KOPT-K1 (cell line): ENCODE measurements around the gene CPT1A.

Experiments
- H3K27ac ChIP-seq: fragments of 200-600 bp; sonication (generic); 2 replicates; pipeline ENCODE4 v1.5.1; 2016; ENCODE audit warnings: antibody characterized with exemption, mild to moderate bottlenecking, low read depth, low read length; ENCODE audit not compliant: poor library complexity, severe bottlenecking
- H3K36me3 ChIP-seq: fragments of 200-600 bp; sonication (generic); 2 replicates; pipeline ENCODE4 v1.5.1; 2017; ENCODE audit warnings: antibody characterized with exemption, mild to moderate bottlenecking, low read length, moderate library complexity; ENCODE audit not compliant: insufficient read depth
- H3K9me3 ChIP-seq: fragments of 200-600 bp; sonication (generic); 2 replicates; pipeline ENCODE4 v1.5.1; 2017; ENCODE audit warnings: antibody characterized with exemption, low read length, mild to moderate bottlenecking; ENCODE audit not compliant: insufficient read depth, poor library complexity, severe bottlenecking

Gene CPT1A

DNA sequence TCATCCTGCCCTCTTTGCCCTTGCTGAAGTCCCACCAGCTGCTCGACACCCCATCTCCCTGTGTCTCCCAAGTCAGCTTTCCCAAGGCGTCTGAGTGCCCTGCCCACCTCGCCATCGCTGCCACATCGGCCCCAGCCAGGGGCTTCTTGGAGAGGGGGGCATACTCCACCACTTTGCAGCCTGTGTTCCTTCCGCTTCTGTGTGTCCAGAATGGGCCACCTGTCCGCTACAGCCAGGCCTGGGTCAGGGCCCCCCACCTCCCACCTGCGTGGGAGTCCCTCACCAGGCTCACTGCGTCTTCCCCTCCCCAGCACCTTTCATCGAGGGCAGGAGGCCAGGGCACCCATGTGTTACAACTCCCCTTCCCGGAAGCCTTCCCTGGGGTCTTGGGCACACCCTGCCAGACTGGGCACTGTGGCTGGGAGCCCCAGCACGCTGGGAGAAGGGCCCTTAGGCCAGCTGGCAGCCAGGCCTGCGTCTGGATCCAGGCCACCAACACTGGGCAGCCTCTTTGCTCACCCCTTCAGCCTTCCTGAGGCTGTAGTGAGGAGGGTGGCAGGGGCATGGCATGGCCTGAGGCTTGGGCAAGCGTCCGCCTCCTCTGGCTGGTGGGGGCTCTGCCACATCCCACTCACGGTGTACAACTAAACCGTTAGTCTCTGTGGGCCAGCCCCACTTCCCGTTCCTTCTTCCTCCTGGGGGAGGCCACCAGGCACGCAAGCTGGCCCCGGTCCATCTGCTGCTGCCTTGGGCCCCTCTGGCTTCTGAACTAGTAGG, 13.4 kb downstream of the CPT1A start:
- Histone ChIP-seq H3K36me3 (peaks cover 10% of the 10 kb centered on the region; the same call in 1 of the 2 replicates), H3K9me3 (no peaks in the 10 kb centered on the region), H3K27ac (peak overlapping the region; percentile 55)

DNA sequence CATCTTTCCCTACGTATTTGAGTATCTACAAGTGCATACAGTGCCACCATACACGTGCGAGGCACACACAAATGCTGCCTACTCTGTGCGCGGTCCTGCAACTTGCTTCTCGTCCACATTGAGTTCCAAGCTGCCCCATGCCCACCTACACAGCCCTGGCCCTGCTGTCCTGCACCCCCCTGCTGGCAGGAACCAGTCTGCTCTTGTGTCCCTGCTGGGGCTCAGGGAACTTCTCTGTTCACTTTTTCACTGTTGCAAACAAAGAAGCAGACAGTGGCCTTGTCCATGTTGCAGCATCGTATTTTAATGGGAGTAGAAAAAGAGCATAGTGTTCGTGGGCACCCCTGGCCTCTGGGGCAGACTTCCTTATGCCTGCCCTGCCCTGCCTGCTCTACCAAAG, 14.0 kb downstream of the CPT1A start:
- Histone ChIP-seq H3K27ac (peak overlapping the region; percentile 55), H3K36me3 (peaks cover 10% of the 10 kb centered on the region; the same call in 1 of the 2 replicates), H3K9me3 (no peaks in the 10 kb centered on the region)

DNA sequence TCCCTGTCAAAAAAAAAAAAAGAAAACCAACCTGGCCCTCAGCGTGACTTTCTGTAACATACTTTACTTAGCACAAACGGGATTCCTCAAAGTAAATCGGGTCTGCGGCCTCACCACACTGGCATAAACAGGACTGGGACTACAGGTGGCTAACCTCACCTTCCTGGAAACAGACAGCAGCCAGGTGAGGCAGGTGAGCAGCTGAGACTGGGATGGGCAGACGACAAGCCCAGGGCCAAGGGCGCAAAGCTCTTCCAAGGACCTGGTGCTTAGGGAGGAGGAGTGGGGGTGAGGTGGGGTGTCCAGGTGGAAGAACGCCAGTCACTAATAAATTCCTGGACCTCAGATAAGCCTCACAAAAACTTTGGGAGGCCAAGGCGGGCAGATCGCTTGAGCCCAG, 15.0 kb downstream of the CPT1A start:
- peaks cover 10% of the 10 kb centered on the region; the same call in 1 of the 2 replicates for H3K36me3 ChIP-seq
- no peaks in the 10 kb centered on the region for H3K9me3 ChIP-seq
- no peak overlapping the region for H3K27ac ChIP-seq

DNA sequence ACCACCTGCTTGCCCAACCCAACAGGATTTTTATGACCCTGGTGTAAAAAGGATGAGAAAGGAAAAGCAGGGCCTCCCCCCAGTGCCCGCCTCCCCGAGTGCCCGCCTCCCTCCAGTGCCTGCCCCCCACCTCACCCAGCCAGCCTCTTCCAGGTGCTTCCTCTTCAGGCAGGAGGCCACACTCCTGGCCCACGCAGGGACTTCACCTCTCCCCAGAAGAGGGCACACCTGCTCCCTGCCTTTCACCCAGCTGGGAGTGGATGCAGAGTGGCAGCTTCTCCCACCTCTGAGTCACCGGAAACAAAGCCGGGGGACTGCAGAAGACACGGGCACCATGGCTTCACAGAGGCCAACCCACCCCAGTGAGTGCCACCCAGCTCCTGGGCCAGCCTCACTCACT, 16.1 kb downstream of the CPT1A start:
- Histone ChIP-seq H3K27ac (peak overlapping the region; percentile 44), H3K36me3 (peaks cover 4% of the 10 kb centered on the region; the same call in 1 of the 2 replicates), H3K9me3 (no peaks in the 10 kb centered on the region)

DNA sequence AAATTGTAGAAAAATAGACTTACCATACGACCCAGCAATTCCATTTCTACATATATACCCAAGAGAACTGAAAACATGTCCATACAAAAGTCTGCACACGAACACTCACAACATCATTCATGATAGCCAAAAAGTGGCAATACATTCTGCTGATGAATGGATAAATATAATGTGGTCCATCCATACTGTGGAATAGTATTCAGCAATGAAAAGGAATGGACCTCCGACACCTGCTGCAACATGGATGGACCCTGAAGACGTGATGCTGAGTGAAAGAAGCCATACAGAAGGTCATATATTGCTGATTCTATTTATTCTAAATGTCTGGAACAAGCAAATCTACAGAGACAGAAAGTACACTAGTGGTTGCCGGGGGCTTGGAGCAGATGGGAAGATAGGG, 19.2 kb downstream of the CPT1A start:
- no peak overlapping the region for H3K27ac ChIP-seq
- H3K9me3 ChIP-seq = no peaks in the 10 kb centered on the region
- peaks cover 4% of the 10 kb centered on the region; the same call in 1 of the 2 replicates for H3K36me3 ChIP-seq

GRCh38 chr11:68821670-68822069, 20.0 kb downstream of the CPT1A start:
- Histone ChIP-seq H3K36me3 (peaks cover 4% of the 10 kb centered on the region; the same call in 1 of the 2 replicates), H3K27ac (no peak overlapping the region)

DNA sequence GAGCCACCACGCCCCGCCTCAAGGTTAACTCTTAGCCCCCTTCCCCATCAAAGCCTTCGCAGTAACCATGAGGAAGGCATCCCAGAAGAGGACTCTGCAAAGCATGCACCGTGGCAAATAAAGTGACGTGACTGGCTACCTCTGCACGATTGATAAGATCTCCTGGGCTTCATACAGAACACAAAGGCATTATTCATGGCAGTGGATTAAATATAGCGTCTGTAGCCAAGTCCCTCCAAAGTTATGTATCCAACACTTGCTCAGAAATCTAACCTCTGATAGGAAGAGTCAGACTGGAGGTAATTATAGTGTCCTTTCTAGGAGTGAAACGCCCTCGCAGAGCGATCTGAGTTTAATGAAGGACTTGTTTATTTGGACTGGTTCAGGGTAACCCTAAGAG, 22.4 kb downstream of the CPT1A start:
- H3K27ac ChIP-seq = no peak overlapping the region
- peaks cover 13% of the 10 kb centered on the region for H3K36me3 ChIP-seq
- H3K9me3 ChIP-seq = no peaks in the 10 kb centered on the region

More at GRCh38 chr11:68821670-68822069, 20.0 kb downstream of the CPT1A start:
- no peaks in the 10 kb centered on the region for H3K9me3 ChIP-seq

GRCh38 chr11:68818181-68818580, 23.5 kb downstream of the CPT1A start:
- Histone ChIP-seq H3K27ac (no peak overlapping the region), H3K36me3 (peaks cover 21% of the 10 kb centered on the region), H3K9me3 (no peaks in the 10 kb centered on the region)

- Histone ChIP-seq H3K9me3 (no peaks in the 10 kb centered on the region), H3K36me3 (peaks cover 27% of the 10 kb centered on the region), H3K27ac (no peak overlapping the region)
These were observed 24.2 kb downstream of the CPT1A start for GRCh38 chr11:68817554-68817953.

- no peak overlapping the region for H3K27ac ChIP-seq
- peaks cover 33% of the 10 kb centered on the region for H3K36me3 ChIP-seq
- H3K9me3 ChIP-seq = no peaks in the 10 kb centered on the region
These were observed 24.7 kb downstream of the CPT1A start for GRCh38 chr11:68816917-68817419.

DNA sequence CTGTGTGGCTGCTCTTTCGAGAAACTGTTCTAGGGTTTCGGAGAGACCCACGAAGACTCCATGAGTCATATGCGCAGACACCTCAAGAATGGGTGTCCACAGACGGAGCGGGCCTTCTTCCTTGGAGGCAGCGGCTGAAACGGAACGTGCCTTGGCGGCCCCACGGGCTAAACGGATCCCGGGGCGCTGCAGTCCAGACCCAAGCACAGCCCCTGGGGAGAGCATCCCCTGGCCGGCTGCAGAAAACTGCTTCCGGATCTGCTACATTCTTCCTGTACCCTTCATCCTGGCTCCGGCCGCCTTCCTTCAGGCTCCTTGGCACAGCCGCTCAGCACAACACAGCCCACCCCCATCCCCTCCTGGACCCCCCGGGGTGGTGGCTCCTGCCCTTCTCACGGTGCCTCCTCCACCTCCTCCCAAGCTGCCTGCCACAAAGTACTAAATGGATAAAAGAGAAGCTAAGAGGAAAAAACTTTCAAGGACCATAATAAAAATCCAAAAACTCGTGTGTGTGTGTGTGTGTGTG, 25.4 kb downstream of the CPT1A start:
- H3K27ac ChIP-seq = no peak overlapping the region
- peaks cover 40% of the 10 kb centered on the region for H3K36me3 ChIP-seq
- H3K9me3 ChIP-seq = no peaks in the 10 kb centered on the region

DNA sequence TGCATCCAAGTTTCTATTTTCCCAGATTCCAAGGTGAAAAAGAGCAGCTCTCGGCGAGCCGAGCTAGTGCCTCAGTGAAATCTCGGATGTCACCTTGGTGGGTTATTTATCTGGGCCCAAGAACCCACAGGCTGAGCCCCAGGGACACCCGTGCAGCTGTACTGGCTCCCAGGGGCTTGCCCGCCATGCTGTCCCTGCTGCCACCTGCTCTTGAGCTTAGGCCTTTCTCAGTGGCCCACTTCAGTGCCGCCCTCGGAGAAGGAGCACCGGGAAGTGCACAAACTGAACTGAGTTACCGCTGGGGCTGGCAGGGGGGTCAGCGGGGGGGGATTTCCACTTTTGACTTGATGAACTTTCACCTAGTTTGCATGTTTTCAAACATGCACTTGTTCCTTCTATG, 27.9 kb downstream of the CPT1A start:
- no peaks in the 10 kb centered on the region for H3K9me3 ChIP-seq
- H3K27ac ChIP-seq = no peak overlapping the region
- H3K36me3 ChIP-seq = peaks cover 53% of the 10 kb centered on the region

GRCh38 chr11:68812526-68812925, 29.2 kb downstream of the CPT1A start:
- no peaks in the 10 kb centered on the region for H3K9me3 ChIP-seq
- no peak overlapping the region for H3K27ac ChIP-seq
- peaks cover 53% of the 10 kb centered on the region for H3K36me3 ChIP-seq

- Histone ChIP-seq H3K27ac (no peak overlapping the region), H3K36me3 (peaks cover 57% of the 10 kb centered on the region), H3K9me3 (no peaks in the 10 kb centered on the region)
These were observed 31.6 kb downstream of the CPT1A start for GRCh38 chr11:68810164-68810563.

DNA sequence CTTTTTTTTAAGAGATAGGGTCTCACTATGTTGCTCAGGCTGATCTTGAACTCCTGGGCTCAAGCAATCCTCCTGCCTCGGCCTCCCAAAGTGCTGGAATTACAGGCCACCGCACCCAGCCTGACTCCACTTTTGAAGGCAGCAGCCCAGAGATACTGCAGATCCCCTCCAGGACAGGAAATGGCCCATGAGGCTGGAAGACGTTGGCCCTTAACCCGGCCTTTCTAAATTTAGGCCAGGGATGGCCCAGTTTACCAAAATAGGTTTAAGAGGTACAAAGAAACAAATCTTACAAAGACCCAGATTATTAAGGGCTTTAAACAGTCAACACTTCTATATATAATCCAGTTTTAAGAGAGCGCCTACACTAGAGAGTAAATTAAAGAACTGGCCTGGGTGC, 32.2 kb downstream of the CPT1A start:
- peaks cover 56% of the 10 kb centered on the region for H3K36me3 ChIP-seq

GRCh38 chr11:68808787-68809186, 32.9 kb downstream of the CPT1A start:
- Histone ChIP-seq H3K9me3 (no peaks in the 10 kb centered on the region), H3K27ac (no peak overlapping the region), H3K36me3 (peaks cover 60% of the 10 kb centered on the region)

More for the DNA sequence above, 32.2 kb downstream of the CPT1A start:
- no peak overlapping the region for H3K27ac ChIP-seq
- H3K9me3 ChIP-seq = no peaks in the 10 kb centered on the region
